DOHH2 (cell line): ENCODE data around the gene RNU7-1.
A peak's percentile ranks its signal among the peaks of the same experiment; 100 is the strongest.

Source experiments
- H3F3A ChIP-seq: fragments of 200-600 bp; sonication (generic), shearing (Covaris generic); 2 replicates; pipeline ENCODE4 v1.6.0; 2016; ENCODE audit warnings: antibody characterized with exemption, mild to moderate bottlenecking; ENCODE audit not compliant: control insufficient read depth, insufficient read depth
- H3K27ac ChIP-seq: fragments of 200-600 bp; sonication (generic); 2 replicates; pipeline ENCODE4 v1.5.1; 2014; ENCODE audit warnings: low read depth, mild to moderate bottlenecking, low read length, moderate library complexity
- H3K27me3 ChIP-seq: fragments of 200-600 bp; sonication (generic); 2 replicates; pipeline ENCODE4 v1.6.1; 2014; ENCODE audit warnings: mild to moderate bottlenecking, low read length, mixed read lengths; ENCODE audit not compliant: control insufficient read depth
- H3K36me3 ChIP-seq: fragments of 200-600 bp; sonication (generic); 2 replicates; pipeline ENCODE4 v1.6.1; 2014; ENCODE audit warnings: mild to moderate bottlenecking, low read length, moderate library complexity, mixed read lengths; ENCODE audit not compliant: control insufficient read depth
- H3K4me1 ChIP-seq: fragments of 200-600 bp; sonication (generic); 2 replicates; pipeline ENCODE4 v1.6.1; 2014; ENCODE audit warnings: mild to moderate bottlenecking, low read length, mixed read lengths; ENCODE audit not compliant: control insufficient read depth
- H3K4me2 ChIP-seq: fragments of 200-600 bp; sonication (generic); 2 replicates; pipeline ENCODE4 v1.6.0; 2014; ENCODE audit warnings: mild to moderate bottlenecking, low read length, moderate library complexity
- H3K4me3 ChIP-seq: fragments of 200-600 bp; sonication (generic); 2 replicates; pipeline ENCODE4 v1.5.1; 2014; ENCODE audit warnings: mild to moderate bottlenecking, low read length, mixed read lengths
- H3K79me2 ChIP-seq: fragments of 200-600 bp; sonication (generic); 2 replicates; pipeline ENCODE4 v1.6.1; 2014; ENCODE audit warnings: mild to moderate bottlenecking, low read length, mixed read lengths; ENCODE audit not compliant: control insufficient read depth
- H3K9me2 ChIP-seq: fragments of 200-600 bp; sonication (generic); replicated peaks from 2 replicates; pipeline ENCODE4 v1.6.1; 2014; ENCODE audit warnings: mild to moderate bottlenecking, low read length, mixed read lengths; ENCODE audit not compliant: control insufficient read depth
- H3K9me3 ChIP-seq: fragments of 200-600 bp; sonication (generic); 2 replicates; pipeline ENCODE4 v1.6.1; 2014; ENCODE audit warnings: antibody characterized with exemption, low read length, mixed read lengths; ENCODE audit not compliant: control insufficient read depth, insufficient read depth
- H4K20me1 ChIP-seq: fragments of 200-600 bp; sonication (generic); 2 replicates; pipeline ENCODE4 v1.6.0; 2014; ENCODE audit warnings: low read depth, mild to moderate bottlenecking, antibody characterized with exemption, low read length, moderate library complexity; ENCODE audit not compliant: control insufficient read depth, insufficient read depth
- CTCF ChIP-seq: fragments of 200-600 bp; sonication (generic); IDR thresholded peaks from one replicate; pipeline ENCODE4 v1.5.1; 2014; ENCODE audit warnings: antibody characterized with exemption, mild to moderate bottlenecking, low read depth, low read length; ENCODE audit not compliant: poor library complexity, severe bottlenecking
- EZH2phosphoT487 ChIP-seq: fragments of 200-600 bp; sonication (generic); IDR thresholded peaks from 2 replicates; pipeline ENCODE4 v1.6.1; 2017; ENCODE audit warnings: borderline replicate concordance, mild to moderate bottlenecking, antibody characterized with exemption, low read length, moderate library complexity, mixed read lengths

RNU7-1 gene

DNA sequence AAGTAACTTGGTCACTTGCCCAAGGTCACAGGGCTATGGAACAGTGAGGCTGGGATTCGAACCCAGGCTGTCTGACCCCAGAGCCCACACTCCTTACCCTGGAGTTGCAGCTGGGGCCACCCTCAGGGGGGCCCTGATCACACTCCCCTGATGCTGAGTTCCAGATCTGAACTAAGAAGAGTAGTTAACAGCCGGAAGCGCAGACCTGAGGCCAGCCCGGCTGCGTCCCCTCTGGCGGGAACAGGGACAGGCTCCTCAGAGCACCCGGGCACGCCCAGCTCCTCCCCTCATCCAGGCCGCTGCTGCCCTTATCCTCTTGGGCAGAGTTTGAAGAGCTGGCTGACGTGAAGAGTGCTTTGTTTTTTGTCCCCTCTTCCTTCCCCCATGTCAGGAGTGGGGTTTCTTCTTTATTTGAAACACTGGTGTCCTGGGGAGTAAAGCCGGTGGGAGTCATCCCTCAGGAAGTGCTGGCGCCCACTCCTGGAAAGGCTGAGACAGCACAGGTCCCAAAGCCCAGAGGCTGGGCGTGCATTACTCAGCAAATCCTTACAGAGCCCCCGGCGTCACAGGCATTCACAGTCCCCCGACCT lies 18.2 kb downstream of the RNU7-1 start:
- TF ChIP-seq CTCF (peak; percentile 58), EZH2phosphoT487 (no peak)
- Histone ChIP-seq H3K4me3 (peak overlapping the region; percentile 19), H3K9me3 (no peaks in the 10 kb centered on the region), H3K27me3 (peaks cover 55% of the 10 kb centered on the region), H4K20me1 (no peaks in the 10 kb centered on the region; the same call in none of the 2 replicates), H3K27ac (no peak overlapping the region), H3K4me2 (peak overlapping the region; percentile 49), H3K9me2 (no peaks in the 10 kb centered on the region), H3K4me1 (peaks cover 63% of the 10 kb centered on the region), H3K79me2 (no peaks in the 10 kb centered on the region), H3K36me3 (peaks cover 28% of the 10 kb centered on the region), H3F3A (peaks cover 23% of the 10 kb centered on the region)

DNA sequence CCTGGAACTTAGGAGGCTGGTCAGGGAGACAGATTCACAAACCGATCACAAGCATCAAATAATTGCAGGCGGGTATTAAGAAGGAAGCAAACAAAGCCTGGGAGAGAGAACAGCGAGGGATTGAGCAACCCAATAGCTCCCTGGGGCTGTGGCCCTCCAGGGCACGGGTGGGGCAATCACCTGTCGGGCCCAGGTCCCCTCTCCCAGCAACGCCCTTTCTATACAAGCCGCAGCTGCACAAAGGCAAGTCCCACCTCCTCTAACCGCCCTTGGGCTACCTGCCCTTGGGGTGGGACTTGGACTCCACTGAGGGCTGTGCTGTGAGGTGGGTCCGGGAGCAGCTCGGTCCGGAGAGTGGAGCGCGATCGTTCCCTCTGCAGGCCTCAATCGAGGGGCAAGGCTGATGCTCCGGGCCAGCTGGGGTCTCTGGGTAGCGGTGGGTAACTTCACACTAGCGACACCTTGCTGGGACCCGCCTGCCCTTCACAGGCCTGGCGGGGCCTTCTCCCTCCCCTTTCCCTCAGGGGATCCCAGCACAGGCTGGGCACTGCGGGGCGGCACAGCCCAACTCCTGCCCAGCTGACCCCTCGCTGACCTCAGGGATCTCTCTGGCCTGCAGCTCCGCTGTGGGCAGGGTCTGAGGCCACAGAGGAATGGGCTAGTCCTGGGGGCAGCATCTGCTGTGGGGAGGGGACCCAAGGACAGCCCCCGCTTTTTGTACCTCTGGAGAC lies 18.8 kb downstream of the RNU7-1 start:
- peaks cover 25% of the 10 kb centered on the region for H3F3A ChIP-seq
- H3K9me3 ChIP-seq = no peaks in the 10 kb centered on the region
- no peaks in the 10 kb centered on the region for H3K9me2 ChIP-seq
- H4K20me1 ChIP-seq = no peaks in the 10 kb centered on the region; the same call in none of the 2 replicates
- peak overlapping the region; percentile 49 for H3K4me2 ChIP-seq
- H3K27me3 ChIP-seq = peaks cover 48% of the 10 kb centered on the region
- H3K36me3 ChIP-seq = peaks cover 35% of the 10 kb centered on the region
- H3K79me2 ChIP-seq = no peaks in the 10 kb centered on the region
- TF ChIP-seq EZH2phosphoT487 (no peak), CTCF (no peak)
- peaks cover 63% of the 10 kb centered on the region for H3K4me1 ChIP-seq
- H3K27ac ChIP-seq = no peak overlapping the region
- H3K4me3 ChIP-seq = peak overlapping the region; percentile 19; the same call in 1 of the 2 replicates

GRCh38 chr12:6963016-6963731 lies 19.6 kb downstream of the RNU7-1 start:
- Histone ChIP-seq H3K4me1 (peaks cover 58% of the 10 kb centered on the region), H4K20me1 (peaks cover 6% of the 10 kb centered on the region), H3K27ac (no peak overlapping the region), H3K36me3 (peaks cover 42% of the 10 kb centered on the region), H3K27me3 (peaks cover 41% of the 10 kb centered on the region), H3F3A (peaks cover 32% of the 10 kb centered on the region), H3K9me3 (no peaks in the 10 kb centered on the region), H3K4me2 (no peak overlapping the region), H3K79me2 (peaks cover 5% of the 10 kb centered on the region), H3K4me3 (no peak overlapping the region), H3K9me2 (no peaks in the 10 kb centered on the region)
- no peak for TF ChIP-seq CTCF
